ACC112 (cell line): ENCODE results near the gene FOXRED1.

Source experiments
- H2AFZ ChIP-seq: fragments of 200-600 bp; sonication (generic); one replicate; pipeline ENCODE4 v1.6.0; 2017; ENCODE audit warnings: antibody characterized with exemption, low read length; ENCODE audit not compliant: unreplicated experiment
- H3K27ac ChIP-seq: fragments of 200-600 bp; sonication (generic); 2 replicates; pipeline ENCODE4 v1.5.1; 2014; ENCODE audit warnings: low read depth, mild to moderate bottlenecking, antibody characterized with exemption, low read length, moderate library complexity
- H3K27me3 ChIP-seq: fragments of 200-600 bp; sonication (generic); 2 replicates; pipeline ENCODE4 v1.6.1; 2014; ENCODE audit warnings: mild to moderate bottlenecking, antibody characterized with exemption, low read length, moderate library complexity, mixed read lengths; ENCODE audit not compliant: insufficient read depth
- H3K36me3 ChIP-seq: fragments of 200-600 bp; sonication (generic); 2 replicates; pipeline ENCODE4 v1.6.1; 2016; ENCODE audit warnings: mild to moderate bottlenecking, antibody characterized with exemption, low read length, moderate library complexity, mixed read lengths; ENCODE audit not compliant: insufficient read depth
- H3K4me1 ChIP-seq: fragments of 200-600 bp; sonication (generic); one replicate; pipeline ENCODE4 v1.6.1; 2016; ENCODE audit warnings: low read length, mixed read lengths; ENCODE audit not compliant: insufficient read depth, unreplicated experiment, control insufficient read depth
- H3K4me3 ChIP-seq: fragments of 200-600 bp; sonication (generic); 2 replicates; pipeline ENCODE4 v1.5.1; 2014; ENCODE audit warnings: mild to moderate bottlenecking, low read depth, low read length
- H3K79me2 ChIP-seq: fragments of 200-600 bp; sonication (generic); one replicate; pipeline ENCODE4 v1.6.0; 2016; ENCODE audit warnings: low read length; ENCODE audit not compliant: control insufficient read depth, unreplicated experiment, insufficient read depth

Gene FOXRED1

GRCh38 chr11:126268708-126269579 lies at the start of gene FOXRED1, which contains the start of gene SRPRA:
Gene FOXRED1, plus strand, starts transcription at chr11:126269154. Its CDS starts 53 bp downstream, at chr11:126269207.
Gene SRPRA, minus strand, starts transcription at chr11:126268895. Its CDS starts 91 bp downstream, at chr11:126268804.
- H3K27me3 ChIP-seq, result no peaks in the 10 kb centered on the region
- H3K4me1 ChIP-seq, result peaks cover 18% of the 10 kb centered on the region
- peaks cover 41% of the 10 kb centered on the region for H3K79me2 ChIP-seq
- peak within 1 kb of the TSS; percentile 97 for H3K4me3 ChIP-seq
- H3K27ac ChIP-seq, result peak within 1 kb of the TSS; percentile 78
- H2AFZ ChIP-seq, result peak within 1 kb of the TSS; percentile 93
- H3K36me3 ChIP-seq, result peaks cover 33% of the 10 kb centered on the region

- no peaks in the 10 kb centered on the region for H3K27me3 ChIP-seq
- no peaks in the 10 kb centered on the region for H3K36me3 ChIP-seq
- no peak overlapping the region for H3K27ac ChIP-seq
- no peak overlapping the region for H2AFZ ChIP-seq
- peaks cover 80% of the 10 kb centered on the region for H3K79me2 ChIP-seq
- no peak overlapping the region for H3K4me3 ChIP-seq
- H3K4me1 ChIP-seq, result no peaks in the 10 kb centered on the region
Observed at GRCh38 chr11:126219547-126219946, 49.4 kb upstream of the FOXRED1 start.

- H3K4me3 ChIP-seq, result no peak overlapping the region
- H2AFZ ChIP-seq, result no peak overlapping the region
- H3K27ac ChIP-seq, result no peak overlapping the region
- H3K79me2 ChIP-seq, result peaks cover 46% of the 10 kb centered on the region
- peaks cover 1% of the 10 kb centered on the region for H3K4me1 ChIP-seq
- H3K27me3 ChIP-seq, result no peaks in the 10 kb centered on the region
- no peaks in the 10 kb centered on the region; the same call in 1 of the 2 replicates for H3K36me3 ChIP-seq
Observed at GRCh38 chr11:126224647-126225294, 44.2 kb upstream of the FOXRED1 start.

- Histone ChIP-seq H2AFZ (no peak overlapping the region), H3K27me3 (no peaks in the 10 kb centered on the region), H3K36me3 (no peaks in the 10 kb centered on the region; the same call in 1 of the 2 replicates), H3K79me2 (peaks cover 41% of the 10 kb centered on the region), H3K4me3 (no peak overlapping the region), H3K27ac (no peak overlapping the region), H3K4me1 (peaks cover 4% of the 10 kb centered on the region)
Observed at GRCh38 chr11:126225295-126225665, 43.7 kb upstream of the FOXRED1 start.

- Histone ChIP-seq H3K27ac (no peak overlapping the region), H3K4me1 (peaks cover 9% of the 10 kb centered on the region), H3K36me3 (no peaks in the 10 kb centered on the region; the same call in 1 of the 2 replicates), H3K27me3 (no peaks in the 10 kb centered on the region), H3K4me3 (no peak overlapping the region), H2AFZ (no peak overlapping the region), H3K79me2 (peaks cover 30% of the 10 kb centered on the region)
Observed at GRCh38 chr11:126226334-126227084, 42.4 kb upstream of the FOXRED1 start.

GRCh38 chr11:126229858-126230540 lies 39.0 kb upstream of the FOXRED1 start:
- H3K4me3 ChIP-seq, result no peak overlapping the region
- H3K27ac ChIP-seq, result no peak overlapping the region
- H3K27me3 ChIP-seq, result no peaks in the 10 kb centered on the region
- no peaks in the 10 kb centered on the region; the same call in 1 of the 2 replicates for H3K36me3 ChIP-seq
- H2AFZ ChIP-seq, result no peak overlapping the region
- peaks cover 18% of the 10 kb centered on the region for H3K4me1 ChIP-seq
- H3K79me2 ChIP-seq, result peaks cover 5% of the 10 kb centered on the region

- peaks cover 18% of the 10 kb centered on the region for H3K4me1 ChIP-seq
- no peak overlapping the region for H3K4me3 ChIP-seq
- no peak overlapping the region for H2AFZ ChIP-seq
- H3K79me2 ChIP-seq, result peaks cover 4% of the 10 kb centered on the region
- H3K36me3 ChIP-seq, result no peaks in the 10 kb centered on the region
- peak overlapping the region; percentile 49; the same call in 1 of the 2 replicates for H3K27ac ChIP-seq
- no peaks in the 10 kb centered on the region for H3K27me3 ChIP-seq
Observed at GRCh38 chr11:126231725-126232459, 37.1 kb upstream of the FOXRED1 start.

GRCh38 chr11:126232683-126233082 lies 36.3 kb upstream of the FOXRED1 start:
- no peak overlapping the region for H3K4me3 ChIP-seq
- H3K79me2 ChIP-seq, result peaks cover 4% of the 10 kb centered on the region
- H3K36me3 ChIP-seq, result no peaks in the 10 kb centered on the region
- no peaks in the 10 kb centered on the region for H3K27me3 ChIP-seq
- H2AFZ ChIP-seq, result no peak overlapping the region
- no peak overlapping the region for H3K27ac ChIP-seq
- H3K4me1 ChIP-seq, result peaks cover 18% of the 10 kb centered on the region

- Histone ChIP-seq H3K27me3 (no peaks in the 10 kb centered on the region), H3K36me3 (no peaks in the 10 kb centered on the region), H3K4me3 (no peak overlapping the region), H3K4me1 (peaks cover 18% of the 10 kb centered on the region), H2AFZ (no peak overlapping the region), H3K79me2 (peaks cover 4% of the 10 kb centered on the region), H3K27ac (no peak overlapping the region)
Observed at GRCh38 chr11:126233391-126233790, 35.6 kb upstream of the FOXRED1 start.
